OCI-LY1 (cell line): ENCODE measurements around the gene DDX17.

Experiments
- CTCF ChIP-seq: fragments of 200-600 bp; sonication (generic), shearing (Covaris generic); IDR thresholded peaks from 2 replicates; pipeline ENCODE4 v1.5.1; 2017; ENCODE audit warnings: mild to moderate bottlenecking, antibody characterized with exemption, low read length, moderate library complexity, mixed read lengths
- EZH2 ChIP-seq: fragments of 200-600 bp; sonication (generic), shearing (Covaris generic); IDR thresholded peaks from 2 replicates; pipeline ENCODE4 v1.8.0; 2017; ENCODE audit warnings: borderline replicate concordance, mixed run types, mild to moderate bottlenecking, antibody characterized with exemption, low read length, moderate library complexity, mixed read lengths

- 0 out of 2 replicates have a peak, but pooled peaks have one; percentile 14 for TF ChIP-seq CTCF
- no peak for TF ChIP-seq EZH2
Measured at GRCh38 chr22:38468443-38469305, 37.4 kb downstream of the DDX17 start.
